SU-DHL-6 (cell line): ENCODE data around the gene IL22RA2.

Source experiments
- EZH2phosphoT487 ChIP-seq: fragments of 200-600 bp; sonication (generic), shearing (Covaris generic); conservative IDR thresholded peaks from 2 replicates; pipeline ENCODE4 v1.6.1; 2018; ENCODE audit warnings: mild to moderate bottlenecking, antibody characterized with exemption, low read length, moderate library complexity, mixed read lengths
- TF ChIP-seq, protein P1 (sequence below): fragments of 200-600 bp; sonication (generic); IDR thresholded peaks from one replicate; pipeline ENCODE4 v1.5.1; 2017; ENCODE audit warnings: antibody characterized with exemption, mild to moderate bottlenecking, low read length, moderate library complexity; ENCODE audit not compliant: insufficient read depth, poor library complexity, severe bottlenecking

DNA sequence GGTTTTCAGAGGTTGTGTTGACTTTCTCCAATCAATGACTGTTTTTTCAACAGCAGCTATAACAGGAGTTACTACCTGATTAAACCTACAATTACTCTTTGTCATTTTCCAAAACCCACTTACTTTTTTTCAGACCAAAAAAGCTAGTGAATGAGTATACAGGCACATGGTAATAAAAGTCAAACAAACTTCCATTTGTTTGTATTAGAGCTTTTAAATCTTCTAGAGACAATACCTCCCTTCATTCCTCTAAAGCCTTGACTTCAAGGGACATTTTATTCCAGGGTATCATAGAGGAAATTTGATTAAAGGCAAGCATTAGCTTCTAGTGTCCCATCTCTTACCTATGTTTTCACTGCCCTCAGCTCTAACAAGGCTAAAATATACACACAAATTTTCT is 52.7 kb downstream of the IL22RA2 start:
- TF ChIP-seq, protein P1, sequence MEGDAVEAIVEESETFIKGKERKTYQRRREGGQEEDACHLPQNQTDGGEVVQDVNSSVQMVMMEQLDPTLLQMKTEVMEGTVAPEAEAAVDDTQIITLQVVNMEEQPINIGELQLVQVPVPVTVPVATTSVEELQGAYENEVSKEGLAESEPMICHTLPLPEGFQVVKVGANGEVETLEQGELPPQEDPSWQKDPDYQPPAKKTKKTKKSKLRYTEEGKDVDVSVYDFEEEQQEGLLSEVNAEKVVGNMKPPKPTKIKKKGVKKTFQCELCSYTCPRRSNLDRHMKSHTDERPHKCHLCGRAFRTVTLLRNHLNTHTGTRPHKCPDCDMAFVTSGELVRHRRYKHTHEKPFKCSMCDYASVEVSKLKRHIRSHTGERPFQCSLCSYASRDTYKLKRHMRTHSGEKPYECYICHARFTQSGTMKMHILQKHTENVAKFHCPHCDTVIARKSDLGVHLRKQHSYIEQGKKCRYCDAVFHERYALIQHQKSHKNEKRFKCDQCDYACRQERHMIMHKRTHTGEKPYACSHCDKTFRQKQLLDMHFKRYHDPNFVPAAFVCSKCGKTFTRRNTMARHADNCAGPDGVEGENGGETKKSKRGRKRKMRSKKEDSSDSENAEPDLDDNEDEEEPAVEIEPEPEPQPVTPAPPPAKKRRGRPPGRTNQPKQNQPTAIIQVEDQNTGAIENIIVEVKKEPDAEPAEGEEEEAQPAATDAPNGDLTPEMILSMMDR: no peak
- TF ChIP-seq EZH2phosphoT487: no peak
